Measurements from ENCODE around the gene TBX19. TPM values are rescaled to one million over a fixed set of nuclear protein-coding genes. Genes with fewer than 3 reads are reported as not detected.

The TBX19 gene
- total RNA-seq, 4 donors from 2014 or later, result 0.54 to 2.9 (median 2.0) TPM

DNA sequence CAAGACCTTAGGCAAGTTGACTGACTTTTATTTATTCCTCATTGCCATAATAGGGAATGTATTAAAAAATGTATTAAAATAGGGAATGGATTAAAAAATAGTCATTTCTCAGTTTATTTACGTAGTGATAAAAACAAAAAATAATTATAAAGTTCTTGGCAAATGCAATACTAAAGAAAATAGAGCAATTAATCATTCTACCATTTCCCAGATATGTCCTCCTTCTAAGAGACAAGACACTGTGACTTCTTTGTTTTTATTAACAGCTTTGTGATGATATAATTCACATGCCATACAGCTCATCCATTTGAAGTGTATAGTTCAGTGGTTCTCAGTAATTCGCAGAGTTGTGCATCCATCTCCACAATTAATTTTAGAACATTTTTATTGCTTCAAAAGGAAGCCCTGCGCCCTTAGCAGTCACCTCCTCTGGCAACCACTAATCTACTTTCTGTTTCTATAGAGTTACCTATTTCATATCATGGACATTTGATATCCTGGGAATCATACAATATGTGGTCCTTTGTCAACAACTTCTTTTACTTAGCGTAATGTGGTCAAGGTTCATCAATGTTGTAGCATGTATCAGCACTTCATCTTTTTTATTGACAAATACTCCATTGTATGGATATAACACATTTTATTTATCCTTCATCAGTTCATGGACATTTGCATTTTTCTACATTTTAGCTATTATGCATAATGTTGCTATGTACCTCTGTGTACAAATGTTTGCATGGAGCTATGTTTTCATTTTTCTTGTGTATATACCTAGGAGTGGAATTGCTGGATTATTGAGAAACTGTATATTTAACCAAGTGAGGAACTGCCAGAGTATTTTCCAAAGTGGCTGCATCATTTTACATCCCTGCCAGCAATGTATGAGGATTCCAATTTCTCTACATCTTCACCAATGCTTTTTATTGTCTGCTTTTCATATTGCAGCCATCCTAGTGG, 5.6 kb downstream of the TBX19 start:
- DNase-seq, result no peak
- no peak overlapping the region for H3K4me3 ChIP-seq (replicated peaks in 1 of 3)
- no peak for TF ChIP-seq POLR2A (IDR thresholded peaks at IDR 0.05)
- TF ChIP-seq CTCF (IDR thresholded peaks at IDR 0.05), result no peak
- no peaks in the 10 kb centered on the region for H3K9me3 ChIP-seq
- no peaks in the 10 kb centered on the region for H3K27me3 ChIP-seq
- WGBS, 2 donors, result 93 to 95% methylated on average over 4 of the region's 4 CpGs
- intact Hi-C loops (cut with DNase I), result no loop called here
- H3K36me3 ChIP-seq, result no peaks in the 10 kb centered on the region
- peaks cover 0 to 3% of the 10 kb centered on the region in 2 donors for H3K4me1 ChIP-seq
- H3K27ac ChIP-seq, result no peak overlapping the region

- H3K27me3 ChIP-seq, result no peaks in the 10 kb centered on the region
- no peaks in the 10 kb centered on the region for H3K36me3 ChIP-seq
- no peak for DNase-seq
- H3K9me3 ChIP-seq, result no peaks in the 10 kb centered on the region
- WGBS, 2 donors, result 96 to 100% methylated on average over 1 of the region's 1 CpG
- TF ChIP-seq POLR2A (IDR thresholded peaks at IDR 0.05) (no peak), CTCF (IDR thresholded peaks at IDR 0.05) (no peak)
- peaks cover 0 to 3% of the 10 kb centered on the region in 2 donors for H3K4me1 ChIP-seq
- H3K27ac ChIP-seq, result no peak overlapping the region
- intact Hi-C loops (cut with DNase I), result no loop called here
- no peak overlapping the region for H3K4me3 ChIP-seq (replicated peaks in 1 of 3)
These were observed 6.6 kb downstream of the TBX19 start for GRCh38 chr1:168287237-168287664.

DNA sequence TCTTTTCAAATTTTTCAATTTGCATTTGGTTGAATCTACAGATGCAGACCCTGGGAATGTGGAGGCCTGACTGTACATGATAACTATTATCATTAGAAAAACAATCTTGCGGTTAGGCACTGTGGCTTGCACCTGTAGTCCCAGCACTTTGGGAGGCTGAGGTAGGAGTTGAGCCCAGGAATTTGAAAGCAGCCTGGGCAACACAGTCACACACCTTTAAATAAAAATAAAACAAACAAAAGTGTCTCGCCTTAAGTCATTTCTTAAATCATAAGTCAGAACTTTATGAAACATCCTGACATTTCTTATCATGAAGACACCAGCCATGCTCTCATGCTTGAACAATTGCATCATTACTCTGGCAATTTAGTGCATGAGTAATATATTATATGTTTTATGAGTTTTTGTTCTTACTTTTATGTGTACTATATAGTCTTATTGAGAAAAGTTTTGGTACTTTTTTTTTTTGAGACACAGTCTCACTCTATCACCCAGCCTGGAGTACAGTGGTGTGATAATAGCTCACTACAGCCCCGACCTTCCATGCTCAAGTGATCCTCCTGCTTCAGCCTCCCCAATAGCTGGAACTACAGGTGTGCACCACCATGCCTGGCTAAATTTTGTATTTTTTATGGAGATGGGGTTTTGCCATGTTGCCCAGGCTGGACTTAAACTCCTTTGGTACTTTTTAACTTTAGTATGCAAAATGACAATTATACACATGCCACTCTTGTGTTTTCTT, 7.8 kb downstream of the TBX19 start:
- WGBS, 2 donors, result 93 to 95% methylated on average over 3 of the region's 3 CpGs
- H3K4me1 ChIP-seq, result peaks cover 0 to 3% of the 10 kb centered on the region in 2 donors
- DNase-seq, result no peak
- no peak overlapping the region for H3K4me3 ChIP-seq (replicated peaks in 1 of 3)
- intact Hi-C loops (cut with DNase I), result no loop called here
- TF ChIP-seq CTCF (IDR thresholded peaks at IDR 0.05) (no peak), POLR2A (IDR thresholded peaks at IDR 0.05) (no peak)
- H3K9me3 ChIP-seq, result no peaks in the 10 kb centered on the region
- H3K27me3 ChIP-seq, result no peaks in the 10 kb centered on the region
- H3K36me3 ChIP-seq, result no peaks in the 10 kb centered on the region
- no peak overlapping the region for H3K27ac ChIP-seq

GRCh38 chr1:168291222-168291837, 10.7 kb downstream of the TBX19 start:
- 82 to 86% methylated on average over 15 of the region's 15 CpGs for WGBS, 2 donors
- Histone ChIP-seq H3K27ac (no peak overlapping the region), H3K27me3 (no peaks in the 10 kb centered on the region), H3K36me3 (no peaks in the 10 kb centered on the region), H3K9me3 (no peaks in the 10 kb centered on the region), H3K4me3 (replicated peaks in 1 of 3) (no peak overlapping the region), H3K4me1 (no peaks in the 10 kb centered on the region)
- intact Hi-C loops (cut with DNase I), result no loop called here
- no peak for DNase-seq
- TF ChIP-seq POLR2A (IDR thresholded peaks at IDR 0.05), result no peak
- TF ChIP-seq CTCF (IDR thresholded peaks at IDR 0.05), result no peak

Measured in thyroid gland (tissue), 4 donors.